RWPE1 (cell line): ENCODE measurements around the gene RAP1GAP2.

Experiments used
- CTCF ChIA-PET: fragments of 350-600 bp; sonication (Branson Sonifier 250); formaldehyde crosslinking; extraction: SDS; loops from one replicate; lab custom pipeline; 2021; lab: Yijun Ruan, JAX
- POLR2A ChIA-PET: fragments of 400-600 bp; formaldehyde crosslinking; extraction: SDS; loops from one replicate; lab custom pipeline; 2020; ENCODE audit warnings: antibody characterized with exemption; ENCODE audit not compliant: low non-redundant PET; lab: Yijun Ruan, JAX
- DNase-seq: peaks from one replicate; pipeline ENCODE4 v3.0.0; 2012; ENCODE audit warnings: low spot score
- H3K27ac ChIP-seq: fragments of 450-650 bp; 2 replicates; pipeline ENCODE4 v1.5.1; 2017
- TF ChIP-seq, protein P1 (sequence below): fragments of 450-650 bp; conservative IDR thresholded peaks from 2 replicates; pipeline ENCODE4 v1.5.1; 2017; ENCODE audit warnings: low read depth, mild to moderate bottlenecking

Gene RAP1GAP2

DNA sequence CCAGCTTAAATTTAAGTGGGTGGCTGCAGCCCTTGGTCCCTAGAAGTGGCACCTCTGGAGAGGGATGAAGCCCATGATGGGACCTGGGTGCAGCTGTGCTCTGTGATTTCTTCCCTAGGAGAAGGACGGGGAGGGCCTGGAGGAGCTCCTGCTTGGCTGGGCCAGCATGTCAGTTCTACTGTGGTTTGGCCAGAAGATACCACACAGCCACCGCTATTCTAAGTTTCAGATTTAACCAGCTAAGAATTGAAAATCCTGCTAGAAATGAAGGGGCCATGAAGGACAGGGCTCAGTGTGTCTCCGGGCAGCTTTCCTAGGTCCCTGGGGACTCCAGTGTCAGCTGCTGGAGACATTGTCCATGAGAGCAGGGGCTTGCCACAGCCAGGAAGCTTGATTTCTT, 9.7 kb downstream of the RAP1GAP2 start:
- DNase-seq: no peak
- ChIA-PET CTCF (interaction anchor here (0.7 to 0.9 kb wide), 2 partner anchors 82 to 652 kb away, joined by 3 read pairs; no protein-coding TSS in a partner anchor), POLR2A (no interaction called here)
- no peak overlapping the region for H3K27ac ChIP-seq
- TF ChIP-seq, protein P1, sequence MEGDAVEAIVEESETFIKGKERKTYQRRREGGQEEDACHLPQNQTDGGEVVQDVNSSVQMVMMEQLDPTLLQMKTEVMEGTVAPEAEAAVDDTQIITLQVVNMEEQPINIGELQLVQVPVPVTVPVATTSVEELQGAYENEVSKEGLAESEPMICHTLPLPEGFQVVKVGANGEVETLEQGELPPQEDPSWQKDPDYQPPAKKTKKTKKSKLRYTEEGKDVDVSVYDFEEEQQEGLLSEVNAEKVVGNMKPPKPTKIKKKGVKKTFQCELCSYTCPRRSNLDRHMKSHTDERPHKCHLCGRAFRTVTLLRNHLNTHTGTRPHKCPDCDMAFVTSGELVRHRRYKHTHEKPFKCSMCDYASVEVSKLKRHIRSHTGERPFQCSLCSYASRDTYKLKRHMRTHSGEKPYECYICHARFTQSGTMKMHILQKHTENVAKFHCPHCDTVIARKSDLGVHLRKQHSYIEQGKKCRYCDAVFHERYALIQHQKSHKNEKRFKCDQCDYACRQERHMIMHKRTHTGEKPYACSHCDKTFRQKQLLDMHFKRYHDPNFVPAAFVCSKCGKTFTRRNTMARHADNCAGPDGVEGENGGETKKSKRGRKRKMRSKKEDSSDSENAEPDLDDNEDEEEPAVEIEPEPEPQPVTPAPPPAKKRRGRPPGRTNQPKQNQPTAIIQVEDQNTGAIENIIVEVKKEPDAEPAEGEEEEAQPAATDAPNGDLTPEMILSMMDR: no peak

DNA sequence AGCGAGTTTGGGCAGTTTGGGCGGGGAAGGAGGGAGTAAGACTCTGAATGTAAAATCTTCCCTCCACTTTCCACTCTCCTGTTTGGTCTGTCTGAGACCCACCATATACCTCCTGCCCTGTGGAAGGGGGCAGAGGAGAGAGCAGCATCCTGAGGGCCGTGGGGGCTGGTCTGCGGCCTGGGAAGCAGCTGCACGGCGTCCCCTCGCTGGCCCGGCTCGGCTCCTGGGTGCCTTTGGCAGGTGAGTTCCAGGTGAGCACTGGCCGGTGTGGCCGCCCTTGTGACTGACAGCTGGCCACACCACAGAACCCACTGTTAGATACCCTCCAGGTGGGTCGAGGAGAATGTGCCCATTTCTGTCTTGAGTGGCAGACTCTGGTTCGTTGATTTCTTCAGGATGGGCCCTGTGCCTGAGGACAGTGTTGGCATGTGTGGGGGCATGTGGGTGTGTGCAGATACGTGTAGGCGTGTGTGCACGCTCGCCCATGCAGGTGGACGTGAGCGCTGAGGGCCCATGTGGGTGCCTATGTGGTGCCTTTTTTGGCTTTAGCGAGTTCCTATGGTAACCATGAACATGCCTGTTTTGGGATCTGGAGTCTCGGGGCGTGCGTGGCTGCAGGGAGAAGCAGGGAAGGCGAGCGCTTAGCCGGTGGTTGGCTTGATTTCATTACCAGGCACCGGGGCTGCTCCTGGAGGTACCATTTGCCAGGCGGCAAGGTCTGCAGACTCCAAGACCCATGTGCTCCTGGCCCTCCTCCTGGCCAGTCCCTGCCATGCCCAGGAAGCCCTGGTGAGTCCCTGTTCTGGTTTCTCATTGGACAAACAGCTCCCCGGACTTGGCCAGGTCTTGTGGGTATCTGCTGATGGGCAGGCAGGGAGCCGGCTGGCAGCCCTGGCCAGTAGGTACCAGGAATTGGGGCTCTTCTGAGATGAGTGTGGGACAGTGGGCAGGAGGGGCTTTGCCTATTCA, 12.4 kb downstream of the RAP1GAP2 start:
- CTCF ChIA-PET: interaction anchor here (0.7 kb wide), 1 partner anchor 364 kb away, joined by 5 read pairs; no protein-coding TSS in a partner anchor
- H3K27ac ChIP-seq: no peak overlapping the region
- POLR2A ChIA-PET: no interaction called here
- DNase-seq: no peak
- TF ChIP-seq, protein P1: no peak

DNA sequence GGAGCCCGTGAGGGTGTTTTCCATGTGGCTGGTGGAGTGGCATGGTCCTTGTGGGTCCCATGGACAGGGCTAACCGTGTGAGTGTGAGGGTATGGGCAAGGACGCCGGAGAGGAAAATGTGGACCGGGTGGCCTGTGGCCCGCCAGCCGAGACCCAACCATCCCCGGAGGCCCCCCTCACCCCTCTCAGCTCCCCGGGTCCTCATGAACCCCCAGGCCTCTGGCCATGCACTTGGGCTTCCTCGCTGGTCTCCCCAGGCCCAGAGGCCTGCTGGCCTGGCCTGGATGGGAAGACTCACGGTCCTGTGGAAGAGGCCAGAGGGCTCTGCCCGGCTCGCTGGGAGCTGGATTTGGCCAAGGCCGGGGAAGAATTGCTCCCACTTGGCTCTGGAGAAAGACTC, 13.1 kb downstream of the RAP1GAP2 start:
- no peak for DNase-seq
- ChIA-PET POLR2A (no interaction called here), CTCF (interaction anchor here (0.7 kb wide), 1 partner anchor 365 kb away, joined by 5 read pairs; no protein-coding TSS in a partner anchor)
- H3K27ac ChIP-seq: no peak overlapping the region
- TF ChIP-seq, protein P1: no peak

DNA sequence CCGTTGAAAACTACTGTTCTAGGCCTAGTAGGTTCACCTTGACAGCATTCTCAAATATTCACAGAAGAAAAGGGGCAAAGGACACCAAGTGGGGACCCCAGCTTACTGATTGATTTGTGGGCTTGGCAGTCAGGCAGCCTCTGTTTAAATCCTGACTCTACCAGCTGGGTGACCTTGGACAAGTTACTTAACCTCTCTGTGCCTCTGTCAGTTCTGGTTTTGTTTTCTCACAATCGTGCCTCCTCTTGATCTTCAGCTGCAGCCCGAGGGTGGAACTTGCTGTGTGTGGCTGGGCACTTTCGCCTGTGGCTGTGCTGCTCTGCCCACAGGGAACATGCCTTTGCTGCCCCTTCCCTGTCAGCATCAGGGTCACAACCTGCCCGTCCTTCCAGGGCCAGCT, 17.8 kb downstream of the RAP1GAP2 start:
- CTCF ChIA-PET: interaction anchor here (0.7 kb wide), 1 partner anchor 1108 kb away, joined by 3 read pairs; no protein-coding TSS in a partner anchor

GRCh38 chr17:2814481-2815341, 18.5 kb downstream of the RAP1GAP2 start:
- no peak for DNase-seq
- ChIA-PET CTCF (interaction anchor here (0.6 kb wide), 1 partner anchor 13 kb away, joined by 6 read pairs; no protein-coding TSS in a partner anchor), POLR2A (interaction anchor here (0.6 kb wide), 2 partner anchors 26 to 104 kb away, joined by 4 to 7 read pairs; no protein-coding TSS in a partner anchor)
- no peak overlapping the region for H3K27ac ChIP-seq
- TF ChIP-seq, protein P1: no peak

More for the DNA sequence above, 17.8 kb downstream of the RAP1GAP2 start:
- DNase-seq: no peak
- H3K27ac ChIP-seq: no peak overlapping the region
- TF ChIP-seq, protein P1: no peak
- POLR2A ChIA-PET: no interaction called here

GRCh38 chr17:2815781-2816185, 19.5 kb downstream of the RAP1GAP2 start:
- TF ChIP-seq, protein P1: no peak
- DNase-seq: no peak
- H3K27ac ChIP-seq: no peak overlapping the region
- ChIA-PET POLR2A (no interaction called here), CTCF (no interaction called here)
